HepG2 (cell line): ENCODE results near the gene GBP7. TPM values are rescaled to one million over a fixed set of nuclear protein-coding genes. Genes with fewer than 3 reads are reported as not detected.

Source experiments
- ATAC-seq: fragments of 200-7000 bp; cut with Tn5 transposase; 3 replicates; pipeline ENCODE4 v1.9.1; 2020; ENCODE audit warnings: mild to moderate bottlenecking, moderate library complexity
- BruUV-seq: library from RNA; stranded (reverse); fragments of 400-500 nt; replicated peaks from 2 replicates; lab custom pipeline; 2021; lab: Mats Ljungman, UMichigan
- CTCF ChIA-PET: fragments of 300-600 bp; formaldehyde crosslinking; extraction: SDS; loops from one replicate; lab custom pipeline; 2021; ENCODE audit warnings: low total read pairs, inconsistent platforms, low intra/inter-chr PET ratio; lab: Yijun Ruan, JAX
- POLR2A ChIA-PET: fragments of 350-600 bp; sonication (Branson Sonifier 250); formaldehyde crosslinking; loops from one replicate; lab custom pipeline; 2020; ENCODE audit warnings: antibody characterized with exemption, inconsistent platforms; lab: Yijun Ruan, JAX
- DNase-seq: peaks from one replicate; pipeline ENCODE4 v3.0.0-alpha.2; 2015; ENCODE audit warnings: low spot score
- FAIRE-seq: peaks from 3 replicates; lab custom pipeline; 2011; peaks lifted over from hg19 to GRCh38; lab: Jason Lieb, UNC
- H2AFZ ChIP-seq: one replicate; pipeline ENCODE4 v1.6.1; 2011; ENCODE audit warnings: low read length, inconsistent platforms
- H3K27ac ChIP-seq: fragments of 300-600 bp; 3 replicates; pipeline ENCODE4 v1.8.0; 2011; ENCODE audit warnings: mixed run types, mild to moderate bottlenecking, mixed read lengths, low read length, inconsistent platforms; ENCODE audit not compliant: insufficient read depth; ENCODE audit errors: extremely low read length
- H3K27me3 ChIP-seq, 2 experiments: fragments of 200-600 bp in 1 of 2; 2 replicates in 1 of 2; 3 replicates in 1 of 2; pipeline versions ENCODE4 v1.6.0 to v1.8.0; 2011; ENCODE audit warnings: low read length in 2 of 2, mild to moderate bottlenecking in 2 of 2, moderate library complexity in 2 of 2, inconsistent platforms in 1 of 2; ENCODE audit not compliant: insufficient read depth in 2 of 2, control insufficient read depth in 1 of 2
- H3K36me3 ChIP-seq, 2 experiments: fragments of 200-600 bp in 1 of 2; replicated peaks in 1 of 2; 2 replicates in 1 of 2; 3 replicates in 1 of 2; pipeline versions ENCODE4 v1.5.1 to v1.8.0; 2011; ENCODE audit warnings: low read length in 2 of 2, inconsistent platforms in 1 of 2; ENCODE audit not compliant: insufficient read depth in 2 of 2, control insufficient read depth in 1 of 2
- H3K4me1 ChIP-seq: 2 replicates; pipeline ENCODE4 v1.5.1; 2012; ENCODE audit warnings: low read length, inconsistent platforms; ENCODE audit not compliant: insufficient read depth
- H3K4me2 ChIP-seq: 2 replicates; pipeline ENCODE4 v1.6.0; 2011; ENCODE audit warnings: low read depth, low read length, inconsistent platforms
- H3K4me3 ChIP-seq, 3 experiments: fragments of 200-600 bp in 1 of 3; sonication (generic), shearing (Covaris generic) in 1 of 3; replicated peaks in 1 of 3; 2 replicates each; pipeline ENCODE4 v1.5.1; 2011 to 2016; ENCODE audit warnings: low read length in 3 of 3, inconsistent platforms in 2 of 3, low read depth in 2 of 3, mild to moderate bottlenecking in 2 of 3, control low read depth in 1 of 3, mixed read lengths in 1 of 3; ENCODE audit not compliant: insufficient read depth in 1 of 3
- H3K79me2 ChIP-seq: one replicate; pipeline ENCODE4 v1.6.1; 2011; ENCODE audit warnings: low read length, inconsistent platforms; ENCODE audit not compliant: insufficient read depth
- H3K9ac ChIP-seq: 2 replicates; pipeline ENCODE4 v1.6.0; 2011; ENCODE audit warnings: mild to moderate bottlenecking, low read depth, low read length, inconsistent platforms; ENCODE audit not compliant: insufficient read depth
- H3K9me3 ChIP-seq: 2 replicates; pipeline ENCODE4 v1.5.1; 2012; ENCODE audit warnings: mild to moderate bottlenecking, low read length
- H4K20me1 ChIP-seq: 2 replicates; pipeline ENCODE4 v1.6.0; 2011; ENCODE audit warnings: inconsistent platforms, mild to moderate bottlenecking, low read length, moderate library complexity; ENCODE audit not compliant: insufficient read depth
- HNF1B ChIP-seq: sonication (generic); formaldehyde crosslinking; IDR thresholded peaks from 2 replicates; pipeline ENCODE4 v1.5.1; 2020; ENCODE audit warnings: mild to moderate bottlenecking, moderate library complexity, missing genetic modification reagents
- HOXA7 ChIP-seq: sonication (generic); formaldehyde crosslinking; IDR thresholded peaks from 2 replicates; pipeline ENCODE4 v1.8.1; 2022; ENCODE audit warnings: mild to moderate bottlenecking, missing genetic modification reagents, moderate library complexity
- MED8 ChIP-seq: sonication (generic); formaldehyde crosslinking; IDR thresholded peaks from 2 replicates; pipeline ENCODE4 v1.8.1; 2023; ENCODE audit warnings: mild to moderate bottlenecking, missing genetic modification reagents; ENCODE audit not compliant: insufficient replicate concordance
- MTF2 ChIP-seq: sonication (generic); formaldehyde crosslinking; IDR thresholded peaks from 2 replicates; pipeline ENCODE4 v1.5.0; 2020; ENCODE audit warnings: missing genetic modification reagents, borderline replicate concordance
- PLRG1 ChIP-seq: fragments of 450-650 bp; conservative IDR thresholded peaks from 2 replicates; pipeline ENCODE4 v1.6.1; 2016
- RAD21 ChIP-seq: fragments of 450-650 bp; formaldehyde crosslinking; IDR thresholded peaks from 2 replicates; pipeline ENCODE4 v1.5.0; 2020; ENCODE audit warnings: mild to moderate bottlenecking
- SKIL ChIP-seq: sonication (generic); formaldehyde crosslinking; IDR thresholded peaks from 2 replicates; pipeline ENCODE4 v1.8.0; 2022; ENCODE audit warnings: missing genetic modification reagents, mild to moderate bottlenecking, moderate library complexity, borderline replicate concordance
- SYNCRIP ChIP-seq: fragments of 200-400 bp; formaldehyde crosslinking; IDR thresholded peaks from 2 replicates; pipeline ENCODE4 v1.6.1; 2018; ENCODE audit warnings: mild to moderate bottlenecking, low read depth, low read length; ENCODE audit not compliant: insufficient read depth
- ZBTB7B ChIP-seq: sonication (generic); formaldehyde crosslinking; IDR thresholded peaks from 2 replicates; pipeline ENCODE4 v1.4.0; 2020; ENCODE audit warnings: missing genetic modification reagents
- ZNF256 ChIP-seq: sonication (generic); formaldehyde crosslinking; conservative IDR thresholded peaks from 2 replicates; pipeline ENCODE4 v1.4.0; 2020; ENCODE audit warnings: missing genetic modification reagents
- ZNF382 ChIP-seq: sonication (generic); formaldehyde crosslinking; IDR thresholded peaks from 2 replicates; pipeline ENCODE4 v1.5.0; 2020; ENCODE audit warnings: missing genetic modification reagents, mild to moderate bottlenecking, borderline replicate concordance
- ZNF597 ChIP-seq: sonication (generic); formaldehyde crosslinking; IDR thresholded peaks from 2 replicates; pipeline ENCODE4 v1.5.0; 2020; ENCODE audit warnings: missing genetic modification reagents
- ZNF687 ChIP-seq: sonication (generic); formaldehyde crosslinking; IDR thresholded peaks from 2 replicates; pipeline ENCODE4 v1.5.1; 2020; ENCODE audit warnings: mild to moderate bottlenecking, missing genetic modification reagents, moderate library complexity
- ZNF781 ChIP-seq: sonication (generic); formaldehyde crosslinking; IDR thresholded peaks from 2 replicates; pipeline ENCODE4 v1.5.1; 2020; ENCODE audit warnings: borderline replicate concordance, mild to moderate bottlenecking, missing genetic modification reagents; ENCODE audit errors: not compliant biosample characterization
- in situ Hi-C: cut with HindIII; loops from 2 replicates; pipeline ENCODE4 v1.10.0; 2017; ENCODE audit warnings: low pct_unique_long_range_greater_than_20kb; ENCODE audit not compliant: extremely low pct_ligation_motif_present
- intact Hi-C: fragments of 100-400 bp; cut with micrococcal nuclease; formaldehyde crosslinking; loops from one replicate; pipeline ENCODE4 v1.10.0; 2022; ENCODE audit not compliant: unreplicated experiment
- polyA plus RNA-seq, 8 experiments: library from polyadenylated mRNA; depleted of rRNA in 3 of 8; stranded (reverse) in 7 of 8; unstranded in 1 of 8; fragments of >200 nt; fragmentation: Illumina TruSeq in 4 of 8; extraction: Trizol in 4 of 8; gene quantifications; 2 replicates each; pipeline versions ENCODE4 v1.2.1 to v1.2.3, GENCODE V29; 2011 to 2016; ENCODE audit warnings: low read depth in 4 of 8, missing spikeins in 1 of 8, mixed read lengths in 1 of 8; ENCODE audit not compliant: insufficient read depth in 1 of 8
- total RNA-seq, 5 experiments: library from RNA; depleted of rRNA; stranded (reverse); fragments of >200 nt; fragmentation: Illumina TruSeq; extraction: Trizol; gene quantifications; 2 replicates each; pipeline ENCODE4 v1.2.3, GENCODE V29; 2016; ENCODE audit warnings: low read depth in 1 of 5

GBP7 gene
- total and polyA plus RNA-seq, 2 of the 13 experiments (the other 11 are each of a cell fraction or from before 2014, with no cell fraction given): not detected

GRCh38 chr1:89087241-89087640 lies 88.6 kb downstream of the GBP7 start (continued):
- TF ChIP-seq ZNF597 (CRISPR knock-in tag): no peak
- TF ChIP-seq ZNF687 (CRISPR knock-in tag): no peak
- no peak for TF ChIP-seq ZNF256
- no peak for TF ChIP-seq ZBTB7B (CRISPR knock-in tag)
- no peak for TF ChIP-seq ZNF781 (CRISPR knock-in tag)

- FAIRE-seq: peak; percentile 49
- in situ Hi-C loops: loop anchor here (25.0 kb wide), 1 partner anchor 277 kb away; the partner anchor contains the start of gene GBP6
- TF ChIP-seq MTF2 (CRISPR knock-in tag) (no peak), HOXA7 (CRISPR knock-in tag) (no peak), RAD21 (CRISPR knock-in tag) (peak; percentile 73), SYNCRIP (no peak), MED8 (CRISPR knock-in tag) (no peak), PLRG1 (no peak), SKIL (CRISPR knock-in tag) (no peak), ZNF382 (no peak), HNF1B (CRISPR knock-in tag) (no peak)
Measured at GRCh38 chr1:89085781-89086180, 90.0 kb downstream of the GBP7 start.

More at GRCh38 chr1:89085781-89086180, 90.0 kb downstream of the GBP7 start:
- POLR2A ChIA-PET: no interaction called here
- Histone ChIP-seq H3K4me2 (no peak overlapping the region), H3K27ac (no peak overlapping the region), H3K36me3 (no peaks in the 10 kb centered on the region), H2AFZ (no peak overlapping the region), H3K79me2 (no peaks in the 10 kb centered on the region), H3K4me3 (no peak overlapping the region), H3K9me3 (no peaks in the 10 kb centered on the region), H3K27me3 (no peaks in the 10 kb centered on the region), H3K4me1 (peaks cover 8% of the 10 kb centered on the region; the same call in 1 of the 2 replicates), H4K20me1 (no peaks in the 10 kb centered on the region), H3K9ac (no peak overlapping the region)
- DNase-seq (peak; percentile 52), ATAC-seq (peak; percentile 78)
- CTCF ChIA-PET: interaction anchor here (1.3 to 2.6 kb wide), 3 partner anchors 64 to 369 kb away, joined by 4 to 16 read pairs (median 6); no protein-coding TSS in a partner anchor
- BruUV-seq: no TSS peak
- intact Hi-C loops: loop anchor here (1.0 kb wide), 2 partner anchors 87 to 273 kb away; no protein-coding TSS in a partner anchor
